WTC11 (cell line): ENCODE measurements around the gene KIAA1958. TPM values are rescaled to one million over a fixed set of nuclear protein-coding genes. Genes with fewer than 3 reads are reported as not detected.

ENCODE experiments used
- ATAC-seq: fragments of 200-7000 bp; cut with Tn5 transposase; 2 replicates; pipeline ENCODE4 v1.10.0; 2021; ENCODE audit warnings: mild to moderate bottlenecking, moderate library complexity
- CTCF ChIA-PET: fragments of 300-600 bp; sonication (Branson Sonifier 250); formaldehyde crosslinking; loops from one replicate; lab custom pipeline; 2021; ENCODE audit warnings: antibody characterized with exemption; lab: Charles Lee
- POLR2A ChIA-PET: fragments of 350-600 bp; sonication (Branson Sonifier 250); formaldehyde crosslinking; loops from one replicate; lab custom pipeline; 2021; ENCODE audit warnings: antibody characterized with exemption; lab: Charles Lee
- DNase-seq: peaks from one replicate; pipeline ENCODE4 v3.0.0; 2021; ENCODE audit warnings: low spot score
- H3K27ac Mint-ChIP-seq: 2 replicates; pipeline ENCODE4 v1.8.0; 2021; ENCODE audit warnings: mixed read lengths
- H3K27me3 Mint-ChIP-seq: 2 replicates; pipeline ENCODE4 v1.8.0; 2021; ENCODE audit warnings: low read depth, mild to moderate bottlenecking, moderate library complexity, mixed read lengths
- H3K36me3 Mint-ChIP-seq: 2 replicates; pipeline ENCODE4 v1.8.0; 2021; ENCODE audit warnings: mixed read lengths
- H3K4me1 Mint-ChIP-seq: 2 replicates; pipeline ENCODE4 v1.8.0; 2022; ENCODE audit warnings: mixed read lengths
- H3K4me3 Mint-ChIP-seq: 2 replicates; pipeline ENCODE4 v1.8.0; 2021; ENCODE audit warnings: mild to moderate bottlenecking, moderate library complexity, mixed read lengths
- H3K9me3 Mint-ChIP-seq: 2 replicates; pipeline ENCODE4 v1.8.0; 2021; ENCODE audit warnings: mixed read lengths
- CBFB ChIP-seq: sonication (generic); formaldehyde crosslinking; IDR thresholded peaks from 2 replicates; pipeline ENCODE4 v1.8.1; 2022; ENCODE audit warnings: mild to moderate bottlenecking, low read depth, missing genetic modification reagents
- CREM ChIP-seq: sonication (generic); formaldehyde crosslinking; IDR thresholded peaks from 2 replicates; pipeline ENCODE4 v1.8.1; 2022; ENCODE audit warnings: mild to moderate bottlenecking, missing genetic modification reagents, moderate library complexity
- EMX1 ChIP-seq: fragments of 250-450 bp; sonication (Bioruptor Pico); IDR thresholded peaks from 2 replicates; pipeline ENCODE4 v1.8.0; 2021; ENCODE audit warnings: mild to moderate bottlenecking
- HMGA2 ChIP-seq: fragments of 250-450 bp; sonication (Bioruptor Pico); IDR thresholded peaks from 2 replicates; pipeline ENCODE4 v1.4.0; 2021; ENCODE audit warnings: mild to moderate bottlenecking, moderate library complexity
- KAT7 ChIP-seq: sonication (generic); formaldehyde crosslinking; IDR thresholded peaks from 2 replicates; pipeline ENCODE4 v1.8.1; 2023; ENCODE audit warnings: missing genetic modification reagents, mild to moderate bottlenecking, borderline replicate concordance
- MYBL2 ChIP-seq: sonication (generic); formaldehyde crosslinking; IDR thresholded peaks from 2 replicates; pipeline ENCODE4 v1.8.1; 2023; ENCODE audit warnings: mild to moderate bottlenecking, moderate library complexity, missing genetic modification reagents
- NFE2L1 ChIP-seq: sonication (generic); formaldehyde crosslinking; IDR thresholded peaks from 2 replicates; pipeline ENCODE4 v1.8.1; 2023; ENCODE audit warnings: missing genetic modification reagents
- RELA ChIP-seq: sonication (generic); formaldehyde crosslinking; IDR thresholded peaks from 2 replicates; pipeline ENCODE4 v1.8.1; 2022; ENCODE audit warnings: missing genetic modification reagents, mild to moderate bottlenecking, borderline replicate concordance
- SOX15 ChIP-seq: fragments of 250-450 bp; sonication (Bioruptor Pico); IDR thresholded peaks from 2 replicates; pipeline ENCODE4 v1.9.0; 2021; ENCODE audit warnings: mild to moderate bottlenecking
- TCF7 ChIP-seq: sonication (generic); formaldehyde crosslinking; IDR thresholded peaks from 2 replicates; pipeline ENCODE4 v1.8.0; 2022; ENCODE audit warnings: mild to moderate bottlenecking, low read depth, missing genetic modification reagents, moderate library complexity
- ZNF138 ChIP-seq: sonication (generic); formaldehyde crosslinking; conservative IDR thresholded peaks from 2 replicates; pipeline ENCODE4 v1.8.1; 2022; ENCODE audit warnings: mild to moderate bottlenecking, moderate library complexity, missing genetic modification reagents
- ZNF219 ChIP-seq: sonication (generic); formaldehyde crosslinking; IDR thresholded peaks from 2 replicates; pipeline ENCODE4 v1.8.0; 2023; ENCODE audit warnings: missing genetic modification reagents, mild to moderate bottlenecking, borderline replicate concordance
- total RNA-seq: library from RNA; stranded (reverse); gene quantifications from 3 replicates; pipeline ENCODE4 v1.2.3, GENCODE V29; 2021
- TF ChIP-seq, protein P1 (sequence below): sonication (generic); formaldehyde crosslinking; IDR thresholded peaks from 2 replicates; pipeline ENCODE4 v1.8.0; 2023; ENCODE audit warnings: missing genetic modification reagents, mild to moderate bottlenecking, borderline replicate concordance
- TF ChIP-seq, protein P2 (sequence below): sonication (generic); formaldehyde crosslinking; IDR thresholded peaks from 2 replicates; pipeline ENCODE4 v1.8.1; 2023; ENCODE audit warnings: mild to moderate bottlenecking, missing genetic modification reagents
- TF ChIP-seq, protein P3 (sequence below): sonication (generic); formaldehyde crosslinking; IDR thresholded peaks from 2 replicates; pipeline ENCODE4 v1.8.0; 2023; ENCODE audit warnings: missing genetic modification reagents
- TF ChIP-seq, protein P4 (sequence below): fragments of 250-450 bp; sonication (Bioruptor Pico); IDR thresholded peaks from 2 replicates; pipeline ENCODE4 v1.9.0; 2021; ENCODE audit warnings: mild to moderate bottlenecking
- TF ChIP-seq, protein P5 (sequence below): fragments of 250-450 bp; sonication (Bioruptor Pico); IDR thresholded peaks from 2 replicates; pipeline ENCODE4 v2.1.2; 2022; ENCODE audit warnings: mild to moderate bottlenecking, moderate library complexity
- TF ChIP-seq, protein P6 (sequence below): sonication (generic); formaldehyde crosslinking; IDR thresholded peaks from 2 replicates; pipeline ENCODE4 v1.8.1; 2022; ENCODE audit warnings: mild to moderate bottlenecking, missing genetic modification reagents, moderate library complexity, borderline replicate concordance

The KIAA1958 gene
- total RNA-seq, 1 experiment from 2014 or later = 41.0 TPM

DNA sequence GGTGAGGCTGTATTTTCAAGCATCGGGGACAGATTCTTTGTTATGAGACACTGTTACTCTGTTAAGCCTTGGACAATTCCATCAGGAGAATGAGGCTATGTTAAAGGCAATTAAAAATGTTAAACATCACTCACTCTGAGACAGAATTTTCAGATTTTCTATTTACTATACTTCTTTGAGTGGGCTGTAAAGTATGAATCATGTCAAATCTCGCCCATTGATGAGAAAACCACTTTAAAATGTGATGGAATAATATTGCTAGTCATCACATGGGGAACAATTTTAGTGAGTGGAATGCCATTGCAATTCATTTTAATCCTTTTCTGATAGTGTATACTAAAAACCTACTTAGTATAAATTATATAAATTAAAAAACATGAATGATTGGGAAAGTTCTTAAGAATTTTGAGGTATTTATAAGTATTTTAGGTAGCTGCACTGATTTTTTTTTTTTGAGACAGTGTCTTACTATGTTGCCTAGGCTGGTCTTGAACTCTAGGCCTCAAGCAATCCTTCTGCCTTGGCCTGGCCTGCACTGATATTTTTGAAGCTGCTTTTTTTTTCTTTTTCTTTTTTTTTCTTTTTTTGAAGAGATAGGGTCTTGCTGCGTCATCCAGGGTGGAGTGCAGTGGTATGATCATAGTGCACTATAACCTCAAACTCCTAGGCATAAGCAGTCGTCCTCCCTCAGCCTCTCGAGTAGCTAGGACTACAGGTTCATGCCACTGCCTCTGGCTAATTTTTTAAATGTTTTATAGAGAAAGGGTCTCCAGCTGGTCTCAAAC, 73.2 kb downstream of the KIAA1958 start (continued):
- no peak for TF ChIP-seq KAT7 (CRISPR knock-in tag)
- TF ChIP-seq, all 79 proteins: peak for 0

DNA sequence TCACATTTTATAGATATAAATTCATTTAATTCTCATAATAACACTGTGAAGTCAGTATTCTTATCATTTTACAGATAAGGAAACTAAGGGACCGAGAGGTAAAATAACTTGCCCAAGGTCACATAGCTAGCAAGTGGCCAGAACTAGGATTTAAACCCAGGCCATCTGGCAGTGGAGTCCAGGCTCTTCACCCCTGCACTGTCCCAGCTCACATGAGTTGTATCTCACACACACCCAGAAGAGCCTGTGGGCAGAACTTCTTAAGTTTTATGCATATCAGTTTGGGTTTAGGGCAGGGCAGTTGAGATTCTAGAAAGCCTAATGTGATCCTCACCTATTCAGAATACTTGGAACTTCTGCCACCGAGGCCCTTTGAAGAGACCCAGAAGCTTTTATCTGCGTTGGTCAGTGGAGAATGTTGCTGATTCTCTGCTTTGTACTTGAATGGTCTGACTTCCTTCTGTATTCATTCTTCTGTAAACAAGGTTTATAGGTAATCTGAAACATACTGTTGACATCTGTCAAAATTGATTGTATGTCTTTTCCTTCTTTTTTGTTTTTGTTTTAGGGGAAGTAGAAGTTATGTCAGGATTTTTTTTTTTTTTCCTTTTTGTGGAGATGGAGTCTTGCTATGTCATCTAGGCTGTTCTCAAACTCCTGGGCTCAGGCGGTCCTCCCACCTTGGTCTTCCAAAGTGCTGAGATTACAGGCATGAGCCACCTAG, 75.8 kb downstream of the KIAA1958 start:
- ChIA-PET POLR2A (no interaction called here), CTCF (interaction anchor here (1.0 kb wide), 1 partner anchor 145 kb away, joined by 4 read pairs; no protein-coding TSS in a partner anchor)
- no peak overlapping the region for H3K4me3 Mint-ChIP-seq
- H3K27me3 Mint-ChIP-seq = no peaks in the 10 kb centered on the region
- peaks cover 2% of the 10 kb centered on the region; the same call in 1 of the 2 replicates for H3K9me3 Mint-ChIP-seq
- DNase-seq (no peak), ATAC-seq (no peak)
- TF ChIP-seq SOX15 (CRISPR knock-in tag) (no peak), HMGA2 (CRISPR knock-in tag) (no peak), RELA (CRISPR knock-in tag) (no peak), ZNF219 (CRISPR knock-in tag) (no peak), MYBL2 (CRISPR knock-in tag) (no peak), ZNF138 (CRISPR knock-in tag) (no peak), NFE2L1 (no peak), CBFB (CRISPR knock-in tag) (no peak), CREM (no peak), TCF7 (CRISPR knock-in tag) (no peak), EMX1 (CRISPR knock-in tag) (no peak)
- TF ChIP-seq, protein P1, sequence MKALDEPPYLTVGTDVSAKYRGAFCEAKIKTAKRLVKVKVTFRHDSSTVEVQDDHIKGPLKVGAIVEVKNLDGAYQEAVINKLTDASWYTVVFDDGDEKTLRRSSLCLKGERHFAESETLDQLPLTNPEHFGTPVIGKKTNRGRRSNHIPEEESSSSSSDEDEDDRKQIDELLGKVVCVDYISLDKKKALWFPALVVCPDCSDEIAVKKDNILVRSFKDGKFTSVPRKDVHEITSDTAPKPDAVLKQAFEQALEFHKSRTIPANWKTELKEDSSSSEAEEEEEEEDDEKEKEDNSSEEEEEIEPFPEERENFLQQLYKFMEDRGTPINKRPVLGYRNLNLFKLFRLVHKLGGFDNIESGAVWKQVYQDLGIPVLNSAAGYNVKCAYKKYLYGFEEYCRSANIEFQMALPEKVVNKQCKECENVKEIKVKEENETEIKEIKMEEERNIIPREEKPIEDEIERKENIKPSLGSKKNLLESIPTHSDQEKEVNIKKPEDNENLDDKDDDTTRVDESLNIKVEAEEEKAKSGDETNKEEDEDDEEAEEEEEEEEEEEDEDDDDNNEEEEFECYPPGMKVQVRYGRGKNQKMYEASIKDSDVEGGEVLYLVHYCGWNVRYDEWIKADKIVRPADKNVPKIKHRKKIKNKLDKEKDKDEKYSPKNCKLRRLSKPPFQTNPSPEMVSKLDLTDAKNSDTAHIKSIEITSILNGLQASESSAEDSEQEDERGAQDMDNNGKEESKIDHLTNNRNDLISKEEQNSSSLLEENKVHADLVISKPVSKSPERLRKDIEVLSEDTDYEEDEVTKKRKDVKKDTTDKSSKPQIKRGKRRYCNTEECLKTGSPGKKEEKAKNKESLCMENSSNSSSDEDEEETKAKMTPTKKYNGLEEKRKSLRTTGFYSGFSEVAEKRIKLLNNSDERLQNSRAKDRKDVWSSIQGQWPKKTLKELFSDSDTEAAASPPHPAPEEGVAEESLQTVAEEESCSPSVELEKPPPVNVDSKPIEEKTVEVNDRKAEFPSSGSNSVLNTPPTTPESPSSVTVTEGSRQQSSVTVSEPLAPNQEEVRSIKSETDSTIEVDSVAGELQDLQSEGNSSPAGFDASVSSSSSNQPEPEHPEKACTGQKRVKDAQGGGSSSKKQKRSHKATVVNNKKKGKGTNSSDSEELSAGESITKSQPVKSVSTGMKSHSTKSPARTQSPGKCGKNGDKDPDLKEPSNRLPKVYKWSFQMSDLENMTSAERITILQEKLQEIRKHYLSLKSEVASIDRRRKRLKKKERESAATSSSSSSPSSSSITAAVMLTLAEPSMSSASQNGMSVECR (CRISPR knock-in tag) = no peak
- TF ChIP-seq, protein P2, sequence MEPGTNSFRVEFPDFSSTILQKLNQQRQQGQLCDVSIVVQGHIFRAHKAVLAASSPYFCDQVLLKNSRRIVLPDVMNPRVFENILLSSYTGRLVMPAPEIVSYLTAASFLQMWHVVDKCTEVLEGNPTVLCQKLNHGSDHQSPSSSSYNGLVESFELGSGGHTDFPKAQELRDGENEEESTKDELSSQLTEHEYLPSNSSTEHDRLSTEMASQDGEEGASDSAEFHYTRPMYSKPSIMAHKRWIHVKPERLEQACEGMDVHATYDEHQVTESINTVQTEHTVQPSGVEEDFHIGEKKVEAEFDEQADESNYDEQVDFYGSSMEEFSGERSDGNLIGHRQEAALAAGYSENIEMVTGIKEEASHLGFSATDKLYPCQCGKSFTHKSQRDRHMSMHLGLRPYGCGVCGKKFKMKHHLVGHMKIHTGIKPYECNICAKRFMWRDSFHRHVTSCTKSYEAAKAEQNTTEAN = no peak
- TF ChIP-seq, protein P3, sequence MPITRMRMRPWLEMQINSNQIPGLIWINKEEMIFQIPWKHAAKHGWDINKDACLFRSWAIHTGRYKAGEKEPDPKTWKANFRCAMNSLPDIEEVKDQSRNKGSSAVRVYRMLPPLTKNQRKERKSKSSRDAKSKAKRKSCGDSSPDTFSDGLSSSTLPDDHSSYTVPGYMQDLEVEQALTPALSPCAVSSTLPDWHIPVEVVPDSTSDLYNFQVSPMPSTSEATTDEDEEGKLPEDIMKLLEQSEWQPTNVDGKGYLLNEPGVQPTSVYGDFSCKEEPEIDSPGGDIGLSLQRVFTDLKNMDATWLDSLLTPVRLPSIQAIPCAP (CRISPR knock-in tag) = no peak
- TF ChIP-seq, protein P4, sequence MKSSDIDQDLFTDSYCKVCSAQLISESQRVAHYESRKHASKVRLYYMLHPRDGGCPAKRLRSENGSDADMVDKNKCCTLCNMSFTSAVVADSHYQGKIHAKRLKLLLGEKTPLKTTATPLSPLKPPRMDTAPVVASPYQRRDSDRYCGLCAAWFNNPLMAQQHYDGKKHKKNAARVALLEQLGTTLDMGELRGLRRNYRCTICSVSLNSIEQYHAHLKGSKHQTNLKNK (CRISPR knock-in tag) = no peak
- TF ChIP-seq, protein P5, sequence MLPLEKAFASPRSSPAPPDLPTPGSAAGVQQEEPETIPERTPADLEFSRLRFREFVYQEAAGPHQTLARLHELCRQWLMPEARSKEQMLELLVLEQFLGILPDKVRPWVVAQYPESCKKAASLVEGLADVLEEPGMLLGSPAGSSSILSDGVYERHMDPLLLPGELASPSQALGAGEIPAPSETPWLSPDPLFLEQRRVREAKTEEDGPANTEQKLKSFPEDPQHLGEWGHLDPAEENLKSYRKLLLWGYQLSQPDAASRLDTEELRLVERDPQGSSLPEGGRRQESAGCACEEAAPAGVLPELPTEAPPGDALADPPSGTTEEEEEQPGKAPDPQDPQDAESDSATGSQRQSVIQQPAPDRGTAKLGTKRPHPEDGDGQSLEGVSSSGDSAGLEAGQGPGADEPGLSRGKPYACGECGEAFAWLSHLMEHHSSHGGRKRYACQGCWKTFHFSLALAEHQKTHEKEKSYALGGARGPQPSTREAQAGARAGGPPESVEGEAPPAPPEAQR (CRISPR knock-in tag) = no peak
- TF ChIP-seq, protein P6, sequence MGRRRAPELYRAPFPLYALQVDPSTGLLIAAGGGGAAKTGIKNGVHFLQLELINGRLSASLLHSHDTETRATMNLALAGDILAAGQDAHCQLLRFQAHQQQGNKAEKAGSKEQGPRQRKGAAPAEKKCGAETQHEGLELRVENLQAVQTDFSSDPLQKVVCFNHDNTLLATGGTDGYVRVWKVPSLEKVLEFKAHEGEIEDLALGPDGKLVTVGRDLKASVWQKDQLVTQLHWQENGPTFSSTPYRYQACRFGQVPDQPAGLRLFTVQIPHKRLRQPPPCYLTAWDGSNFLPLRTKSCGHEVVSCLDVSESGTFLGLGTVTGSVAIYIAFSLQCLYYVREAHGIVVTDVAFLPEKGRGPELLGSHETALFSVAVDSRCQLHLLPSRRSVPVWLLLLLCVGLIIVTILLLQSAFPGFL (CRISPR knock-in tag) = no peak
- H3K4me1 Mint-ChIP-seq = peaks cover 29% of the 10 kb centered on the region
- H3K36me3 Mint-ChIP-seq = no peaks in the 10 kb centered on the region
- no peak overlapping the region for H3K27ac Mint-ChIP-seq
